Measurements from ENCODE around the gene SNAP47. TPM values are rescaled to one million over a fixed set of nuclear protein-coding genes. Genes with fewer than 3 reads are reported as not detected.
"Not testable (repeated sequence)": the region's sequence is repeated elsewhere in the genome, so short reads cannot be mapped to it uniquely, and the experiment has no call there.

Gene SNAP47
- polyA plus RNA-seq, 1 of the 3 experiments (the other 2 are of a cell fraction), result 45.6 TPM

DNA sequence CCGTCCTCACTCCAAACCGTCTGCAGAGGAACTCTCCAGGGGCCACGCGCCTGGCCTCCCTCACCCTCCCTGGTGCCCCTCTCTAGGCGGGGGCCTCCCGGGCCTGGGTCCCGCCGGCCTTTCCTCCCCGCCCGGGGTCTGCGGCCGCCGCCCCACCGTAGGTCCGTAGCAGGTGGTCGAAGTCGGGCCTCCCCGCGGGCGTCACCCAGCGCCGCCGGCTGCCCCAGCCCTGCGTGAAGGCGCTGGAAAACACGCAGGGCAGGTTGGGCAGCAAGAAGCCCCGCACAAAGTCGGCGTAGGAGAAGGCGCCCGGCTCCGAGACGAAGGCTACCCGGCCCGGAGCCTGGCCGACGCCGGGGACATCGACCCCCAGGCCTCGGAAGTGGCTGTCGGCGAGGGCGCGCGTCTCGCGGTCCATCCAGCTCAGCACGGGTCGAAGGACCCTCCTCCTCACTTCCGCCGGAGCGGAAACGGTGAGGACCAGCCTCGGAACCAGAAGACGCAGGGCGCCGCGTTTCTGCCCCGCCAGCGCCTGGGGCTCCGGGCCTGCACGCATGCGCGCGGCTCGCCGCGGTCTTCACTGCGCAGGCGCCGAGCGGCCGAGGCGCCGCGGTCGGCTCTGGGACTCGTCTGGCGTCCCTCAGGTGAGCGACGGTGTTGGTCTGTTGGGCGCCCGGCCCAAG is at the start of gene SNAP47, which contains the start of gene JMJD4 (continued):
- TF ChIP-seq FOXM1 (IDR thresholded peaks at IDR 0.05; ENCODE audit: low read depth) (no peak), NFIC (IDR thresholded peaks at IDR 0.05; ENCODE audit: borderline replicate concordance) (no peak), GABPA (IDR thresholded peaks at IDR 0.05; ENCODE audit: low read depth) (peak; percentile 93), RFX5 (IDR thresholded peaks at IDR 0.05; ENCODE audit: low read length) (no peak), MXI1 (IDR thresholded peaks at IDR 0.05; ENCODE audit: low read depth, low read length) (peak; percentile 81), FOSL2 (IDR thresholded peaks at IDR 0.05; ENCODE audit: borderline replicate concordance, low read depth) (no peak), RXRA (IDR thresholded peaks at IDR 0.05; ENCODE audit: borderline replicate concordance, low read depth) (no peak), SIN3A (IDR thresholded peaks at IDR 0.05; ENCODE audit: borderline replicate concordance, low read depth, low read length) (peak; percentile 96; the same call in 1 of the 2 replicates), POLR2AphosphoS5 (IDR thresholded peaks at IDR 0.05; ENCODE audit: low read depth, low read length) (peak; percentile 83)
- TF ChIP-seq, protein P1, sequence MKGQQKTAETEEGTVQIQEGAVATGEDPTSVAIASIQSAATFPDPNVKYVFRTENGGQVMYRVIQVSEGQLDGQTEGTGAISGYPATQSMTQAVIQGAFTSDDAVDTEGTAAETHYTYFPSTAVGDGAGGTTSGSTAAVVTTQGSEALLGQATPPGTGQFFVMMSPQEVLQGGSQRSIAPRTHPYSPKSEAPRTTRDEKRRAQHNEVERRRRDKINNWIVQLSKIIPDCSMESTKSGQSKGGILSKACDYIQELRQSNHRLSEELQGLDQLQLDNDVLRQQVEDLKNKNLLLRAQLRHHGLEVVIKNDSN (IDR thresholded peaks at IDR 0.05; ENCODE audit: borderline replicate concordance, low read depth), result peak; percentile 48
- TF ChIP-seq, protein P2, sequence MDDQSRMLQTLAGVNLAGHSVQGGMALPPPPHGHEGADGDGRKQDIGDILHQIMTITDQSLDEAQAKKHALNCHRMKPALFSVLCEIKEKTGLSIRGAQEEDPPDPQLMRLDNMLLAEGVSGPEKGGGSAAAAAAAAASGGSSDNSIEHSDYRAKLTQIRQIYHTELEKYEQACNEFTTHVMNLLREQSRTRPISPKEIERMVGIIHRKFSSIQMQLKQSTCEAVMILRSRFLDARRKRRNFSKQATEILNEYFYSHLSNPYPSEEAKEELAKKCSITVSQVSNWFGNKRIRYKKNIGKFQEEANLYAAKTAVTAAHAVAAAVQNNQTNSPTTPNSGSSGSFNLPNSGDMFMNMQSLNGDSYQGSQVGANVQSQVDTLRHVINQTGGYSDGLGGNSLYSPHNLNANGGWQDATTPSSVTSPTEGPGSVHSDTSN (IDR thresholded peaks at IDR 0.05), result peak; percentile 41; the same call in 1 of the 2 replicates

DNA sequence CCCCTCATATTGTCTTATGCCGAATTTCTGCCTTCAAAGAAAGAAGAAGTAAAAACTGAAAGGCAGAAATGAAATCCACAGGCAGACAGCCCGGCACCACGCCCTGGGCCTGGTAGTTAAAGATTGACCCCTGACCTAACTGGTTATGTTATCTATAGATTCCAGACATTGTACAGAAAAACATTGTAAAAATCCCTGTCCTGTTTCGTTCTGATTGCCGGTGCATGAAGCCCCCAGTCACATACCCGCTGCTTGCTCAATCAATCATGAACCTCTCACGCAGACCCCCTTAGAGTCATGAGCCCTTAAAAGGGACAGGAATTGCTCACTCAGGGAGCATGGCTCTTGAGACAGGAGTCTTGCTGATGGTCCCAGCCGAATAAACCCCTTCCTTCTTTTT is 49.4 kb upstream of the SNAP47 start:
- Histone ChIP-seq H3K9me2 (no peaks in the 10 kb centered on the region), H3K9ac (no peak overlapping the region), H3K4me3 (ENCODE audit: low read depth in 2 of 2, low read length in 1 of 2) (no peak overlapping the region), H3K27ac (ENCODE audit: low read depth in 2 of 2, low read length in 1 of 2) (no peak overlapping the region), H3K4me2 (no peak overlapping the region), H3K27me3 (ENCODE audit: insufficient read depth) (no peaks in the 10 kb centered on the region), H4K20me1 (ENCODE audit: insufficient read depth) (no peaks in the 10 kb centered on the region), H2AFZ (ENCODE audit: low read depth) (no peak overlapping the region), H3K36me3 (replicated peaks in 1 of 2; ENCODE audit: control insufficient read depth in 1 of 2, insufficient read depth in 2 of 2, low read length in 1 of 2) (no peaks in the 10 kb centered on the region), H3K4me1 (ENCODE audit: control insufficient read depth in 1 of 2, insufficient read depth in 2 of 2, low read depth in 1 of 2, low read length in 1 of 2) (no peaks in the 10 kb centered on the region), H3K9me3 (0 out of 2 replicates have a peak, but pooled peaks cover 9% of the 10 kb centered on the region), H3K79me2 (ENCODE audit: insufficient read depth) (no peaks in the 10 kb centered on the region), H3F3A (replicated peaks; ENCODE audit: insufficient read depth) (no peaks in the 10 kb centered on the region)
- WGBS (ENCODE audit: low lambda C conversion rate), result 22% methylated on average over 8 of the region's 8 CpGs
- ChIA-PET CTCF (no interaction called here), POLR2A (no interaction called here)
- no peak for TF ChIP-seq POLR2AphosphoS5 (IDR thresholded peaks at IDR 0.05; ENCODE audit: low read depth, low read length)
- DNase-seq, result no peak

GRCh38 chr1:227697321-227697864 is 37.8 kb upstream of the SNAP47 start:
- Histone ChIP-seq H2AFZ (ENCODE audit: low read depth) (no peak overlapping the region), H3K36me3 (replicated peaks in 1 of 2; ENCODE audit: control insufficient read depth in 1 of 2, insufficient read depth in 2 of 2, low read length in 1 of 2) (no peaks in the 10 kb centered on the region), H3K9ac (no peak overlapping the region), H3K4me3 (ENCODE audit: low read depth in 2 of 2, low read length in 1 of 2) (no peak overlapping the region), H3K79me2 (ENCODE audit: insufficient read depth) (no peaks in the 10 kb centered on the region), H3K27me3 (ENCODE audit: insufficient read depth) (no peaks in the 10 kb centered on the region), H3F3A (replicated peaks; ENCODE audit: insufficient read depth) (no peaks in the 10 kb centered on the region), H3K4me2 (no peak overlapping the region), H4K20me1 (ENCODE audit: insufficient read depth) (no peaks in the 10 kb centered on the region), H3K9me2 (no peaks in the 10 kb centered on the region), H3K9me3 (peaks cover 14% of the 10 kb centered on the region; the same call in 1 of the 2 replicates), H3K27ac (ENCODE audit: low read depth in 2 of 2, low read length in 1 of 2) (no peak overlapping the region), H3K4me1 (ENCODE audit: control insufficient read depth in 1 of 2, insufficient read depth in 2 of 2, low read depth in 1 of 2, low read length in 1 of 2) (no peaks in the 10 kb centered on the region)
- CTCF ChIA-PET, result no interaction called here
- no peak for DNase-seq
- POLR2A ChIA-PET, result no interaction called here
- WGBS (ENCODE audit: low lambda C conversion rate), result 28% methylated on average over 3 of the region's 3 CpGs
- no peak for TF ChIP-seq JUND (IDR thresholded peaks at IDR 0.05)
- no peak for TF ChIP-seq CHD2 (IDR thresholded peaks at IDR 0.05; ENCODE audit: low read length, partially characterized antibody)
- no peak for TF ChIP-seq MXI1 (IDR thresholded peaks at IDR 0.05; ENCODE audit: low read depth, low read length)
- TF ChIP-seq RXRA (IDR thresholded peaks at IDR 0.05; ENCODE audit: borderline replicate concordance, low read depth), result no peak
- TF ChIP-seq TCF12 (IDR thresholded peaks at IDR 0.05), result no peak
- TF ChIP-seq FOSL2 (IDR thresholded peaks at IDR 0.05; ENCODE audit: borderline replicate concordance, low read depth), result no peak
- no peak for TF ChIP-seq YY1 (IDR thresholded peaks at IDR 0.05; ENCODE audit: low read depth)
- TF ChIP-seq FOXM1 (IDR thresholded peaks at IDR 0.05; ENCODE audit: low read depth), result no peak
- no peak for TF ChIP-seq RAD21 (IDR thresholded peaks at IDR 0.05; ENCODE audit: low read length)
- TF ChIP-seq FOXJ3 (CRISPR knock-in tag; IDR thresholded peaks at IDR 0.05), result no peak
- TF ChIP-seq EZH2phosphoT487 (IDR thresholded peaks at IDR 0.05; ENCODE audit: borderline replicate concordance, low read depth), result no peak

DNA sequence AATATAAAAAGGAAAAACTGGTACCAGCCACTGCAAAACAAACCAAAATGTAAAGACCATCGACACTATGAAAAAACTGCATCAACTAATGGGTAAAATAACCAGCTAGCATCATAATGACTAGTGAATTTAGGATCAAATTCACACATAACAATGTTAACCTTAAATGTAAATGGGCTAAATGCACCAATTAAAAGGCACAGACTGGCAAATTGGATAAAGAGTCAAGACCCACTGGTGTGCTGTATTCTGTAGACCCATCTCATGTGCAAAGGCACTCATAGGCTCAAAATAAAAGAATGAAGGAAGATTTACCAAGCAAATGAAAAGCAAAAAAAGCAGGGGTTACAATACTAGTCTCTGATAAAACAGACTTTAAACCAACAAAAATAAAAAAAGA is 33.6 kb upstream of the SNAP47 start:
- H3K27ac ChIP-seq (ENCODE audit: low read depth in 2 of 2, low read length in 1 of 2); CTCF ChIA-PET; H3K9me2 ChIP-seq; DNase-seq; H3K9ac ChIP-seq; H3K4me3 ChIP-seq (ENCODE audit: low read depth in 2 of 2, low read length in 1 of 2); H3K79me2 ChIP-seq (ENCODE audit: insufficient read depth); H2AFZ ChIP-seq (ENCODE audit: low read depth); H3K27me3 ChIP-seq (ENCODE audit: insufficient read depth); POLR2A ChIA-PET; H3F3A ChIP-seq (replicated peaks; ENCODE audit: insufficient read depth); H3K4me2 ChIP-seq; H3K4me1 ChIP-seq (ENCODE audit: control insufficient read depth in 1 of 2, insufficient read depth in 2 of 2, low read depth in 1 of 2, low read length in 1 of 2); H3K36me3 ChIP-seq (replicated peaks in 1 of 2; ENCODE audit: control insufficient read depth in 1 of 2, insufficient read depth in 2 of 2, low read length in 1 of 2); H4K20me1 ChIP-seq (ENCODE audit: insufficient read depth): not testable (repeated sequence)
- WGBS (ENCODE audit: low lambda C conversion rate), result 12% methylated on average over 1 of the region's 1 CpG
- H3K9me3 ChIP-seq, result peaks cover 10% of the 10 kb centered on the region; the same call in 1 of the 2 replicates
